Smooth muscle cell of bladder (primary cell): ENCODE measurements around the gene UBL7. TPM values are rescaled to one million over a fixed set of nuclear protein-coding genes. Genes with fewer than 3 reads are reported as not detected.

Experiments
- total RNA-seq: library from RNA; depleted of rRNA; stranded (reverse); fragments of >200 nt; gene quantifications from 2 replicates; pipeline ENCODE4 v1.2.3, GENCODE V29; 2014

Gene UBL7
- 29.8 and 33.1 TPM in 2 replicates for total RNA-seq

GRCh38 chr15:74460871-74461846, at the start of gene UBL7:
Gene UBL7 (minus strand): TSS chr15:74461160. CDS start chr15:74458867, 2,293 bp downstream.

GRCh38 chr15:74433592-74434262, 27.2 kb downstream of the UBL7 start, which contains the start of gene SEMA7A:
Gene SEMA7A (minus strand): TSS chr15:74433958. CDS start chr15:74433918, 40 bp downstream.

Other genes with a start within 250 kb of the UBL7 start
- gene CCDC33, start 224.8 kb downstream of the UBL7 start, total RNA-seq, result 0.14 TPM in 1 of 2 replicates, not detected in the other
- 1.1 and 1.4 TPM in 2 replicates for gene CYP11A1, start 93.5 kb downstream of the UBL7 start, total RNA-seq
- 3.8 and 7.0 TPM in 2 replicates for gene SEMA7A, start 27.2 kb downstream of the UBL7 start, total RNA-seq
- gene ARID3B, start 80.1 kb upstream of the UBL7 start, total RNA-seq, result 0.71 and 1.4 TPM in 2 replicates
- 41.4 and 55.7 TPM in 2 replicates for gene CLK3, start 154.7 kb upstream of the UBL7 start, total RNA-seq
- 8.2 and 12.0 TPM in 2 replicates for gene EDC3, start 234.9 kb upstream of the UBL7 start, total RNA-seq